Stimulated activated CD4-positive, alpha-beta T cell treated with anti-CD3 and anti-CD28 coated beads, Interleukin-1b, Interleukin-23, amount 100 ng/mL, for 1 hour (primary cell): ENCODE data around the gene WDTC1.
"Not testable (repeated sequence)": the region's sequence is repeated elsewhere in the genome, so short reads cannot be mapped to it uniquely, and the experiment has no call there.

ENCODE experiments used
- DNase-seq, 2 donors: peaks; one replicate each; pipeline ENCODE4 v3.0.0-alpha.2; 2020; ENCODE audit warnings: low read depth in 2 of 2

The WDTC1 gene

GRCh38 chr1:27253596-27253995, 19.2 kb downstream of the WDTC1 start:
- no peak for DNase-seq

GRCh38 chr1:27255136-27255535, 20.7 kb downstream of the WDTC1 start:
- DNase-seq = no peak

DNA sequence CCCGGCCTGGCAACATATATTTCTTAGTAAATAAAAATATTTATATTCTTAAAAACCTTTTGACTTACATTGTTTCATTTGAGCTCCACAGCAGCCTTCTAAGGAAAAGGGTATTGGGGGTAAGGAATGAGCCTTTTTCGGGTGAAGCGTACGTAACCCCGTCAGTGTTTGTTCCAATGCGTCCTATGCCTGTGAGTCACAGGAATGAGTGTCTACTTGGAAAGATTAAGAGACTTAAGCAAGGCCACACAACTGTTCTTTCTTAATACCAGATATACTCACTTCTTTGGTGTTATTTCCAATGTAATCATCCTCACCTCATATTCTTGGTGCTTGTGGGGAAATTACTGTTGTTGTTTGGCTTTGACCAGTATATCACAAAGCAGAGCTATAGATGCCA, 22.7 kb downstream of the WDTC1 start:
- no peak for DNase-seq

DNA sequence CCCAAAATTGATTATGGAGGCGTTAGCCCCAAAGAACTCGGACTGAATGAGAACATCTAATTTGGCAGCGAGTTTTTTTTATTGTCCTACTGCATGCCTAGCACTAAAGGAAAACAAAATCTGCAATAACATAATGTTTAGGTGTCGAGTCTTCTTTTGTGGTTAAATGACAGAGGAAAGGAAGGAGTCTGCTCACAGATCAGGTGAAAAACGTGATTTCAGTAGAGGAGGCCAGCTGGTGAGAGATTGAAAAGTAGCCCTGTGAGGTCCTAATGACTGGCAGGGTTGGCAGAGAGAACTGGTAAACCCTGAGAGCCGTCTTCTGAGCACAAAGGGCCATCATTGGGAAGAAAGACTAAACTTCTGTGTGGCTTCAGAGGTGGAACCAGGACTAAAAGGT, 24.2 kb downstream of the WDTC1 start:
- DNase-seq = no peak

- DNase-seq = no peak
These were observed 32.7 kb downstream of the WDTC1 start for GRCh38 chr1:27267153-27267552.

GRCh38 chr1:27269276-27269675, 34.8 kb downstream of the WDTC1 start:
- DNase-seq = no peak

DNA sequence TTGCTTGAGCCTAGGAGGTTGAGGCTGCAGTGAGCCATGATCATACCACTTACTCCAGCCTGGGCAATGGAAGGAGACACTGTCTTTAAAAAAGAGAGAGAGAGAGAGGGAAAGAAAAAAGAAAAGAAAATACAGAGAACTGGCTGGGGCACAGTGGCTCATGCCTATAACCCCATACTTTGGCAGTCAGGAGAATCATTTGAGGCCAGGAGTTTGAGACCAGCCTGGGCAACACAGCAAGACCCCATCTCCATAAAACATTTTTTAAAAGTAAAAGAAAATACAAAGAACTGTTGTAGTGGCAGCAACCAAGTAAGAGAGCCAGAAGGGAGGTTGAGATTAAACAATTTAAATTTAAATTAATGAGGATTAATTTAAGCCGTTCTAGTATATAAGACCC, 39.8 kb downstream of the WDTC1 start:
- no peak for DNase-seq

DNA sequence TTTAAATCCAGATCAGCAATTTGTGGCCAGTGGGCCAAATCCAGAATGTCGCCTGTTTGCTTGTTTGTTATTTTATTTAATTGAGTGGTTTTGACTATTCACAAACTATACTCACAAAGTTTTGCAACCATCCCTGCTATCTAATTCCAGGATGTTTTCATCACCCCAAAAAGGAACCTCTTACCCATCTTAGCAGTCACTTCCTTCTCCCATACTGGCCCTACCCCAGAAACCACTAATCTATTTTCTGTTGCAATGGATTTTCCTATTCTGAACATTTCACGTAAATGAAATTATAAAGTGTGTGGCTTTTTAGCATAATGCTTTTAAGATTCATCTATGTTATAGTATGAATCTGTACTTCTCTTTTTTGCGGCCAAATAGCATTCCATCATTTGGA, 41.3 kb downstream of the WDTC1 start:
- no peak for DNase-seq

DNA sequence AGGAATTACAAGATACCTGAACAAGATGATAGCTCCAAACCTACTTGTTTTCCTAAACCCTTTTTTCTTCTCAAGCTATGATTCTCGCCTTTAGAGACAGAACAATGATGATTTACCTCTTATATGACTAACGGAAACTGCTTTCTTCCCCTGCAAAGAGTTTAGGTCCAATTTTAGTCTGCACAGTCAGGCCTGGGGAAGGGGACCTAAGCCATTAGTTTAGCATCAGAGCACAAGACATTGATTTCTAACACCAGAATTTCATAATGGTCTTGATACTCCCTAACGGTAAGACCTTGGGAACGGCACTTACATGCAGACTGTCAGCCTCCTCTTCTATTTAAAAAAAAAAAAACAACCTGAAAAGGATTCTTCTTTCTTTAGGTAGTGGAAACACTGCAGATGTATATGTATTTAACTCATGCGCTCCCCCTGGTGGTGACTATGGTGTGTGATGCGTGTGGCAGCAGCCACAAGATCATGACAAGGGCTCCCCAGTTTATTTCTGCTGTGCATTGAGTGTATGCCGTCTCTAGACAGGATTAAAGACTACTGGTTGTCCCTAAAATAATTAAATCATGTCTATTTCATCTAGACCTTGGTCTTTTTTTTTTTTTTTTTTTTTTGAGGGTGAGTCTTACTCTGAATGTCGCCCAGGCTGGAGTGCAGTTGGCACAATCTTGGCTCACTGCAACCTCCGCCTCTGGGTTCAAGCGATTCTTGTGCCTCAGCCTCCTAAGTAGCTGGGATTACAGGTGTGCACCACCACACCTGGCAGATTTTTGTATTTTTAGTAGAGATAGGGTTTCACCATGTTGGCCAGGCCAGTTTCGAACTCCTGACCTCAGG, 50.2 kb downstream of the WDTC1 start:
- DNase-seq = peak; percentile 70 to 89

GRCh38 chr1:27285274-27285660, 50.8 kb downstream of the WDTC1 start:
- DNase-seq = no peak

GRCh38 chr1:27285821-27286220, 51.4 kb downstream of the WDTC1 start:
- DNase-seq = not testable (repeated sequence)

- not testable (repeated sequence) for DNase-seq
These were observed 54.7 kb downstream of the WDTC1 start for GRCh38 chr1:27289125-27289524.

GRCh38 chr1:27290581-27290980, 56.1 kb downstream of the WDTC1 start:
- DNase-seq = no peak

GRCh38 chr1:27292106-27292505, 57.7 kb downstream of the WDTC1 start:
- DNase-seq = no peak

- no peak for DNase-seq
These were observed 59.5 kb downstream of the WDTC1 start for GRCh38 chr1:27293915-27294314.

- DNase-seq = peak; percentile 17 to 61
These were observed 62.4 kb downstream of the WDTC1 start for GRCh38 chr1:27296773-27297291.

DNA sequence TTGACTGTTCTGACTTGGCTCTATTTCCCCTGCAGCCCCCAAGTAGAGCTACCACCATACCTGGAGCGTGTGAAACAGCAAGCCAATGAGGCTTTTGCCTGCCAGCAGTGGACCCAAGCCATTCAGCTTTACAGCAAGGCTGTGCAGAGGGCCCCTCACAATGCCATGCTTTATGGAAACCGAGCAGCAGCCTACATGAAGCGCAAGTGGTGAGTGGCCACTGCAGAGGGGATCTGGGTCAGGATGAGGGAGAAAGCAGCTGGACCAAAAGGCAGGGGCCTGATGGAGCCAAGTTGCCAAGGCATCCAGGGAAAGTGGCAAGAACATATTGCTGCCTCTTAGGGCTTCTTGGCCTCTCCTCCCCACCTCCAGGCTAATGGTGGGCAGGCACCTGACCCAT, 63.5 kb downstream of the WDTC1 start:
- no peak for DNase-seq

DNA sequence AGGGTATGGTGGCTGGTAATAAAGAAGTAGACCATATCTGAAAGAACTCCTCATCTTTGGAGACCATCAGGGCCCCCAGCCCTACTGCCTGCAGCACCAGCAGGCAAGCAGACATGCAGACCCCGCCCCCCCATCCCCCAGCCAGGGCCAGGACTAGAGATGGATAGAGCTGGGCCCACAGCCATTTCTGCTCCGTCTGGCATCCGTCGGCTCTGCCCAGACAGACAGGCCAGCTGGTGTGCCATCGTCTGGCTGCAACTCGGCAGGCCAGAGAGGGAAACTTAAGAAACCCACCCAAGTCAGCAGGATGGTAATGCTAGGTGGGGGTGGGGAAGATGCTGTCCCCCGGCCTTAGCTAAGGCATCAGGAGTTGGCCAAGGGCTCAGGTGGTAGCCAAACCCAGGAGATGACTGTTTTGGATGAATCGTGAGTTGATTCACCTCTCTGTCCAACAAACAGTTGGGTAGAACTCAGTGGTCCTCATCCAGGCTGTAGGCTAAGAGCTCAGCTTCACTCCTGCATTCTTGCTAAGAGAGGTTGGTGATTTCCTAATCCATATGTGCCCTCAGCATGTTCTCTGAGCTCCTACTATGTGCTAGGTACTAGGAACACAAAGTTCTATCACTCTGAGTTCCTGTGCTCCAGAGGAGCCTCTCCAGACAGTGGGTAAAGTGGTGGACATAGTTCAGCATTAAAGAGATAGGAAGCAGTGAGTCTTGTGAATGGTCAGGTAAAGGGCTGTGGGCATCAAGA, 64.4 kb downstream of the WDTC1 start:
- DNase-seq = no peak

DNA sequence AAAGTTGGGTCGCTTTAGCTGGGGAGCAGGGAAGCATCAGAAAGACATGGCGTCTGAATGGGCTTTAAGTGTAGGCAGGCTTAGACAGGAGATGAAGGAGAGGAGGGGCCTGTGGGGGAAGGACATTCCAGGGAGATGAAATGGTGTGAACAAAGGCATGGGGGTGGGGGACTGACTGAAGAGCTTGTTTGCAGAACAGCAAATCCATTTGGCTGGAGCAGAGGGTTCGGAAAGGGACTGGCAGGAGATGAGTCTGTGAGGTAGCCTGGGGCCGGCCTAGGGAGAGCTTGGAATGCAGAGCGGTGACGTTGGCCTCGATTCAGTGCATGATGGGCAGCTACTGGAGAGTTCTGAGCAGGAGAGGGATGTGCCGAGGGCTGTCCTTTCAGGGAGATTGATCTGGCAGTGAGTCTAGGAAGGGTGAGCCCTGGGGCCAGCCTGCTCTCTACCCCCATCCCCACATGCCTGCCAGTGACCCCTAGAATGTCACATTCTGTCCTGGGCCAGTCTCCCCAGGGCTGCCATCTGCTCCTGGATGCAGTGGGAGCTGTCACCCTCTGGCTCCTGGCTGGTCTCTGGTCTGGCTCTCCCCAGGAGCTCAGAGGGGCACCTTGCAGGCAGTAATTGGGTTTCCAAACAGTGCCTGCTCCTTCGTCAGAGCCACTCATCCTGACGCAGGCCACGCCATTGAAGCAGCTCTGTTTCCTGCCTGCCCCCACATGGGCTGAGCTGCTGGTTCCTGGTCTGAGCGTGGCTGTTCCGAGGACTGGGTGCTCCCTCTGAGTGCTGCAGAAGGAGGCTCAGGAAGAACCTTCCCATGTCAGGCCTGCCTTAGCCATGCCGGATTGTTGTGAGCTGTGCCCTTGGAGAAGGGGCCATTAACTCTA, 65.2 kb downstream of the WDTC1 start:
- DNase-seq = no peak

- DNase-seq = peak; percentile 42 to 59
These were observed 66.1 kb downstream of the WDTC1 start for GRCh38 chr1:27300341-27301051.

- DNase-seq = no peak
These were observed 66.6 kb downstream of the WDTC1 start for GRCh38 chr1:27301052-27301422.
